Activated CD8-positive, alpha-beta T cell treated with anti-CD3 and anti-CD28 coated beads, Interleukin-2, amount 10 ng/mL, durations not matched to agents 7 days and 5 days (primary cell): Measurements from ENCODE around the gene SCAF1. TPM values are rescaled to one million over a fixed set of nuclear protein-coding genes. Genes with fewer than 3 reads are reported as not detected.

ENCODE experiments used
- ATAC-seq: fragments of 150-1000 bp; cut with Tn5 transposase; one replicate; pipeline ENCODE4 v1.10.0; 2021; ENCODE audit warnings: moderate library complexity
- CTCF ChIA-PET: fragments of 350-600 bp; sonication (Branson Sonifier 250); formaldehyde crosslinking; loops from one replicate; lab custom pipeline; 2021; ENCODE audit warnings: antibody characterized with exemption; lab: Charles Lee
- POLR2A ChIA-PET: fragments of 350-600 bp; sonication (Branson Sonifier 250); formaldehyde crosslinking; loops from one replicate; lab custom pipeline; 2021; ENCODE audit warnings: antibody characterized with exemption; lab: Charles Lee
- DNase-seq: peaks from one replicate; pipeline ENCODE4 v3.0.0-alpha.2; 2020
- H3K27ac Mint-ChIP-seq: one replicate; pipeline ENCODE4 v1.8.0; 2021; ENCODE audit warnings: mild to moderate bottlenecking, mixed read lengths
- H3K27me3 Mint-ChIP-seq: one replicate; pipeline ENCODE4 v1.8.0; 2021; ENCODE audit warnings: low read depth, mixed read lengths
- H3K36me3 Mint-ChIP-seq: one replicate; pipeline ENCODE4 v1.8.0; 2021; ENCODE audit warnings: low read depth, mixed read lengths
- H3K4me1 Mint-ChIP-seq: one replicate; pipeline ENCODE4 v1.8.0; 2021; ENCODE audit warnings: low read depth, mixed read lengths
- H3K4me3 Mint-ChIP-seq: one replicate; pipeline ENCODE4 v1.8.0; 2021; ENCODE audit warnings: mild to moderate bottlenecking, mixed read lengths
- H3K9me3 Mint-ChIP-seq: one replicate; pipeline ENCODE4 v1.8.0; 2022; ENCODE audit warnings: mixed read lengths; ENCODE audit not compliant: insufficient read depth
- total RNA-seq, 2 experiments: library from RNA; stranded (reverse); gene quantifications; one replicate each; pipeline ENCODE4 v1.2.3, GENCODE V29; 2021

SCAF1 gene
- total RNA-seq, 2 experiments from 2014 or later = 61.0 to 64.1 TPM

GRCh38 chr19:49652551-49653465 lies 10.8 kb downstream of the SCAF1 start:
- ChIA-PET POLR2A (no interaction called here), CTCF (no interaction called here)
- Mint-ChIP-seq H3K4me1 (peaks cover 3% of the 10 kb centered on the region), H3K9me3 (no peaks in the 10 kb centered on the region), H3K4me3 (no peak overlapping the region), H3K36me3 (peaks cover 44% of the 10 kb centered on the region), H3K27me3 (no peaks in the 10 kb centered on the region), H3K27ac (no peak overlapping the region)
- ATAC-seq (no peak), DNase-seq (no peak)

GRCh38 chr19:49653466-49653806 lies 11.4 kb downstream of the SCAF1 start:
- Mint-ChIP-seq H3K4me1 (peaks cover 3% of the 10 kb centered on the region), H3K4me3 (no peak overlapping the region), H3K27me3 (no peaks in the 10 kb centered on the region), H3K9me3 (no peaks in the 10 kb centered on the region), H3K27ac (no peak overlapping the region), H3K36me3 (peaks cover 45% of the 10 kb centered on the region)
- CTCF ChIA-PET = no interaction called here
- ATAC-seq (no peak), DNase-seq (no peak)
- POLR2A ChIA-PET = no interaction called here

GRCh38 chr19:49654581-49654980 lies 12.6 kb downstream of the SCAF1 start:
- ATAC-seq = no peak
- peaks cover 3% of the 10 kb centered on the region for H3K4me1 Mint-ChIP-seq
- no peaks in the 10 kb centered on the region for H3K9me3 Mint-ChIP-seq
- no peak overlapping the region for H3K4me3 Mint-ChIP-seq
- peaks cover 48% of the 10 kb centered on the region for H3K36me3 Mint-ChIP-seq
- no peaks in the 10 kb centered on the region for H3K27me3 Mint-ChIP-seq
- ChIA-PET CTCF (interaction anchor here (1.1 kb wide), 1 partner anchor 10 kb away, joined by 3 read pairs; no protein-coding TSS in a partner anchor), POLR2A (no interaction called here)
- no peak overlapping the region for H3K27ac Mint-ChIP-seq
- DNase-seq = no peak

- H3K4me1 Mint-ChIP-seq = peaks cover 3% of the 10 kb centered on the region
- no peak for DNase-seq
- no peak for ATAC-seq
- ChIA-PET POLR2A (interaction anchor here (0.9 to 1.9 kb wide), 3 partner anchors 8 to 14 kb away, joined by 4 to 8 read pairs (median 5); partner anchors contain the start of genes BCL2L12, IRF3 and SCAF1), CTCF (interaction anchor here (1.1 to 1.6 kb wide), 4 partner anchors 9 to 25 kb away, joined by 3 to 5 read pairs (median 3); no protein-coding TSS in a partner anchor)
- H3K4me3 Mint-ChIP-seq = no peak overlapping the region
- no peaks in the 10 kb centered on the region for H3K9me3 Mint-ChIP-seq
- peaks cover 52% of the 10 kb centered on the region for H3K36me3 Mint-ChIP-seq
- no peak overlapping the region for H3K27ac Mint-ChIP-seq
- no peaks in the 10 kb centered on the region for H3K27me3 Mint-ChIP-seq
Measured at GRCh38 chr19:49655570-49656455, 13.8 kb downstream of the SCAF1 start.

- POLR2A ChIA-PET = interaction anchor here (0.9 to 1.9 kb wide), 4 partner anchors 7 to 15 kb away, joined by 3 to 8 read pairs (median 4); partner anchors contain the start of genes BCL2L12, IRF3 and SCAF1
- ATAC-seq (no peak), DNase-seq (no peak)
- Mint-ChIP-seq H3K9me3 (no peaks in the 10 kb centered on the region), H3K36me3 (peaks cover 56% of the 10 kb centered on the region), H3K4me3 (no peak overlapping the region), H3K27ac (no peak overlapping the region), H3K27me3 (no peaks in the 10 kb centered on the region), H3K4me1 (peaks cover 3% of the 10 kb centered on the region)
- CTCF ChIA-PET = interaction anchor here (1.2 to 1.6 kb wide), 2 partner anchors 8 to 16 kb away, joined by 3 to 5 read pairs; no protein-coding TSS in a partner anchor
Measured at GRCh38 chr19:49656456-49657109, 14.6 kb downstream of the SCAF1 start.

GRCh38 chr19:49657493-49658138 lies 15.6 kb downstream of the SCAF1 start:
- no peak overlapping the region for H3K27ac Mint-ChIP-seq
- CTCF ChIA-PET = no interaction called here
- peaks cover 65% of the 10 kb centered on the region for H3K36me3 Mint-ChIP-seq
- H3K4me3 Mint-ChIP-seq = no peak overlapping the region
- ATAC-seq = no peak
- H3K9me3 Mint-ChIP-seq = no peaks in the 10 kb centered on the region
- no peaks in the 10 kb centered on the region for H3K27me3 Mint-ChIP-seq
- POLR2A ChIA-PET = interaction anchor here (0.9 to 1.9 kb wide), 2 partner anchors 8 to 14 kb away, joined by 3 to 5 read pairs; partner anchors contain the start of genes BCL2L12 and IRF3
- no peak for DNase-seq
- H3K4me1 Mint-ChIP-seq = peaks cover 5% of the 10 kb centered on the region

- no peak for DNase-seq
- ChIA-PET CTCF (no interaction called here), POLR2A (no interaction called here)
- no peaks in the 10 kb centered on the region for H3K9me3 Mint-ChIP-seq
- no peaks in the 10 kb centered on the region for H3K27me3 Mint-ChIP-seq
- no peak for ATAC-seq
- no peak overlapping the region for H3K27ac Mint-ChIP-seq
- no peak overlapping the region for H3K4me3 Mint-ChIP-seq
- peaks cover 66% of the 10 kb centered on the region for H3K36me3 Mint-ChIP-seq
- H3K4me1 Mint-ChIP-seq = peaks cover 10% of the 10 kb centered on the region
Measured at GRCh38 chr19:49658139-49658517, 16.1 kb downstream of the SCAF1 start.

GRCh38 chr19:49658566-49659442 lies 16.8 kb downstream of the SCAF1 start:
- DNase-seq (no peak), ATAC-seq (no peak)
- POLR2A ChIA-PET = interaction anchor here (1.2 kb wide), 1 partner anchor 18 kb away, joined by 4 read pairs; no protein-coding TSS in a partner anchor
- H3K27me3 Mint-ChIP-seq = no peaks in the 10 kb centered on the region
- peaks cover 17% of the 10 kb centered on the region for H3K4me1 Mint-ChIP-seq
- H3K36me3 Mint-ChIP-seq = peaks cover 68% of the 10 kb centered on the region
- H3K4me3 Mint-ChIP-seq = no peak overlapping the region
- CTCF ChIA-PET = no interaction called here
- no peak overlapping the region for H3K27ac Mint-ChIP-seq
- H3K9me3 Mint-ChIP-seq = no peaks in the 10 kb centered on the region

- no peak overlapping the region for H3K27ac Mint-ChIP-seq
- H3K27me3 Mint-ChIP-seq = no peaks in the 10 kb centered on the region
- peaks cover 23% of the 10 kb centered on the region for H3K4me1 Mint-ChIP-seq
- DNase-seq (no peak), ATAC-seq (no peak)
- H3K4me3 Mint-ChIP-seq = no peak overlapping the region
- H3K36me3 Mint-ChIP-seq = peaks cover 66% of the 10 kb centered on the region
- H3K9me3 Mint-ChIP-seq = no peaks in the 10 kb centered on the region
- CTCF ChIA-PET = no interaction called here
- POLR2A ChIA-PET = interaction anchor here (1.1 kb wide), 2 partner anchors 11 to 15 kb away, joined by 3 to 4 read pairs; no protein-coding TSS in a partner anchor
Measured at GRCh38 chr19:49660338-49660961, 18.4 kb downstream of the SCAF1 start.

- H3K36me3 Mint-ChIP-seq = peaks cover 57% of the 10 kb centered on the region
- H3K27ac Mint-ChIP-seq = no peak overlapping the region
- POLR2A ChIA-PET = no interaction called here
- no peak overlapping the region for H3K4me3 Mint-ChIP-seq
- H3K27me3 Mint-ChIP-seq = no peaks in the 10 kb centered on the region
- CTCF ChIA-PET = no interaction called here
- H3K9me3 Mint-ChIP-seq = no peaks in the 10 kb centered on the region
- no peak for DNase-seq
- peaks cover 30% of the 10 kb centered on the region for H3K4me1 Mint-ChIP-seq
- ATAC-seq = no peak
Measured at GRCh38 chr19:49662011-49662410, 20.0 kb downstream of the SCAF1 start.
